Measurements from ENCODE around the gene OXSR1.
"Not testable (repeated sequence)": the region's sequence is repeated elsewhere in the genome, so short reads cannot be mapped to it uniquely, and the experiment has no call there.

The OXSR1 gene

DNA sequence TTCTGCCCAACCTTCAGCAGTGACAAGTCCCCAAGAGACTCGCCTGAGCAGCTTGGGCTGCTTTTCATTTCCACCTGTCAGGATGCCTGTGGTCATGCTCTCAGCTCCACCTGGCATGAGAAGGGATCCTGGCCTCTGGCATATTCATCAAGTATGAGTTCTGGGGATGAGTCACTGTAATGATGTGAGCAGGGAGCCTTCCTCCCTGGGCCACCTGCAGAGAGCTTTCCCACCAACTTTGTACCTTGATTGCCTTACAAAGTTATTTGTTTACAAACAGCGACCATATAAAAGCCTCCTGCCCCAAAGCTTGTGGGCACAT, 23.4 kb upstream of the OXSR1 start:
- no peak for DNase-seq (ENCODE audit: low read depth in 2 of 2)

- no peak for DNase-seq (ENCODE audit: low read depth in 2 of 2)
Observed at GRCh38 chr3:38142959-38143358, 22.4 kb upstream of the OXSR1 start.

DNA sequence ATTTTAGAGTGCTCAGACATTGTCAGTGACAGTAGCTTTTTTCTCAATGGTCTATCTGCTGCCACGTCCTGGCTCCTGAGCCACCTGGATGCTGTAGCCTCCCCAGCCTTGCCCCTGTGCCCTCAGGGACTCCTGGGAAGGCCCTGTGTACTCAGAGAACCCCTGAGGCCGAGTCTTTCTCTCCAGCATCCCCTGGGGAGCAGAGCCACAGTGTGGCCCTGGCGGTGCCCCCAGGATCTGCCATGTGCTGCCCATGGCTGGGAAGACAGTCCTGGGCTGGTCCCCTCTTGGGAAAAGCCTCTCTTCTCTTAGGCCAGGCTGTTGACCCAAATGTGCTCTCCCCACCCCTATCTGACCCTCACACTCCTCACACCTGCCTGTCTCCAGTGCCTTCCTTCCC, 21.8 kb upstream of the OXSR1 start:
- DNase-seq (ENCODE audit: low read depth in 2 of 2), result no peak

- no peak for DNase-seq (ENCODE audit: low read depth in 2 of 2)
Observed at GRCh38 chr3:38146504-38146903, 18.8 kb upstream of the OXSR1 start.

DNA sequence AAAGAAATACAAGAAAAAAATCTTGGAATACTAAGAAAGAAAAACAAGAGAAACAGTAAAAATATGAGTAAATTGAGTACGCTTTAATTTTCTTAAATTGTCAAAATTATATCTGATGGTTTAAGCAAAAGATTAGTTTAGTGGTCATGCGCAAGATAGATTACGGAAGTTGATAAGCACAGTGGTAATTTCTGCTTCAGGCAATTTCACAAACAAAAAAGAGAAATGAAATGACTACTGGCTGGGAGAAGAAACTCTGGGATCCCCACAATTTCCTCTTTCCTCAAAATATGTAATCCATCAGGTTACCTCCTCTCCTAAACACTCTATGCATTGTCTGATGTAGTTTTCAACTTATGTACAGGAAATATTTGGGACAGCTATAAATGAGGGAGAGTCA, 17.9 kb upstream of the OXSR1 start:
- no peak for DNase-seq (ENCODE audit: low read depth in 2 of 2)

DNA sequence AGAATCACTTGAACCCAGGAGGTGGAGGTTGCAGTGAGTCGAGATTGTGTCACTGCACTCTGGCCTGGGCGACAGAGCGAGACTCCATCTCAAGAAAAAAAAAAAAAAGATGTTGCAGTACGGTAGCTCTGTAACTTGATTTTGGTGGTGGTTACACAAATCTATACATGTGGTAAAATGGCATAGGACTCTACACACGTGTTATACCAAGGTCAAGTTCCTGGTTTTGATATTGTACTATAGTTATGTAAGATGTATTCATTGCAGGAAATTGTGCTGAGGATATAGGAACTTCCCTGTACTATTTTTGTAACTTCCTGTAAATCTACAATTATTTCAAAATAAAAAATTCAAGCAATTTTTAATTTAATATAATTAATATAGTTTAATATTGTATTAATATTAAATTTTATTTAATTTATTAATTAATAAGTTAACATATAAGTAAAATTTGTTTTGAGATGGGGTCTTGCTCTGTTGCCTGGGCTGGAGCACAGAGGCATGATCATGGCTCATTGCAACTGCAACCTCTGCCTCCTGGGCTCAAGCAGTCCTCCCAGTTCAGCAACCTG, 16.9 kb upstream of the OXSR1 start:
- no peak for DNase-seq (ENCODE audit: low read depth in 2 of 2)

- no peak for DNase-seq (ENCODE audit: low read depth in 2 of 2)
Observed at GRCh38 chr3:38149708-38150107, 15.6 kb upstream of the OXSR1 start.

DNA sequence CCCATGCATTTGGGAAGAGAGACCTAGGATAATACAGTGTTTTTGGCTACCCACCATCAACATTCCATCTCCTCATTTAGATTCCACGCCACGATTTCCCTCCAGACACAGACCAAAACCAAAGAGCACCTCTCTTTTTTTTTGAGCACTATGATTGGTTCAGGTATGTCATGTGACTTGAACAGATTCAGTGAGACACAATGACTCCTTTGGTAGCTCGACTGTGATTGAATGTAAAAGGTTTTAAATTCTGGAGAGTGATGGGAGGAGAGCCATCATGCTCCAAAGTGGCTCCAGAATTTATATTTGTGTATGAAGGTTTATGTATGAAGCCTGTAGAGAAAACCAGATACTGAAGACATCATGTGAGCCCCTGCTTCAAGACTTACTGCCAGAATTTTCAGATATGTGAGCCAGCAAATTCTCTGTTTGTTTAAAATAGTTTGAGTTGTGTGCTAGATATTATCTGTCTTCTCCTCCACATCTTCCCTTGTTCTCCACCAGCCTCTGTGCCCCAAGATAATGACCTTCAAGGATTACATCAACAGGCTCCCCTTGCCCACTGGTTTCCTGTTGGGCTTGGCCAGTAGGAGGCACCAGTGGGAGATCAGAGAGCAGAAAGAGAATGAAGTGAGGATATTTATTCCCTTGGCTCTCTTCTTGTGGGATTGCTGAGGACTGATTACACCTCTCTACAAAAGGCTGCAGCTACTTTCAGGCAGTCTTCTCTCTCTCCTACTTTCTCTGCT, 14.4 kb upstream of the OXSR1 start:
- no peak for DNase-seq (ENCODE audit: low read depth in 2 of 2)

GRCh38 chr3:38151667-38152265, 13.6 kb upstream of the OXSR1 start:
- DNase-seq (ENCODE audit: low read depth in 2 of 2), result no peak

DNA sequence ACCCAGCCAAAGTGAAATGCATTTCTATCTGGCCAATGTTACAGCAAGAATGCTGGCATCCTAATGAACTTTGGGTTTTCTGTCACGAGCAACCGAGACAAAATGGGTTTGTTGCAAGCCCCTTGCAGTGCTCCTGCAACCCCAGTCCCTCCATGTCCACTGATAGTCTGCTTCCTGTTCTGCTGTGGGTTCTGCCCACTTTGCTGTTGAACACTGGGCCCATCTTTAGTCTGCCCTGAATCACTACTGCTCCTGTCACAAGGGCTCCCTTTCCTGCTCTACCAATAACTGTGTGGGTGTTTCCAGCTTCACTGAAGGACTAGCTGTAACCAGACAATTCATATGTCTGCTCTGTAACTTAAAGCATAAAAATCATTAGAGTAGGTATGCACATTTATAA, 12.7 kb upstream of the OXSR1 start:
- no peak for DNase-seq (ENCODE audit: low read depth in 2 of 2)

GRCh38 chr3:38153221-38153620, 12.1 kb upstream of the OXSR1 start:
- no peak for DNase-seq (ENCODE audit: low read depth in 2 of 2)

GRCh38 chr3:38154033-38154494, 11.3 kb upstream of the OXSR1 start:
- no peak for DNase-seq (ENCODE audit: low read depth in 2 of 2)

DNA sequence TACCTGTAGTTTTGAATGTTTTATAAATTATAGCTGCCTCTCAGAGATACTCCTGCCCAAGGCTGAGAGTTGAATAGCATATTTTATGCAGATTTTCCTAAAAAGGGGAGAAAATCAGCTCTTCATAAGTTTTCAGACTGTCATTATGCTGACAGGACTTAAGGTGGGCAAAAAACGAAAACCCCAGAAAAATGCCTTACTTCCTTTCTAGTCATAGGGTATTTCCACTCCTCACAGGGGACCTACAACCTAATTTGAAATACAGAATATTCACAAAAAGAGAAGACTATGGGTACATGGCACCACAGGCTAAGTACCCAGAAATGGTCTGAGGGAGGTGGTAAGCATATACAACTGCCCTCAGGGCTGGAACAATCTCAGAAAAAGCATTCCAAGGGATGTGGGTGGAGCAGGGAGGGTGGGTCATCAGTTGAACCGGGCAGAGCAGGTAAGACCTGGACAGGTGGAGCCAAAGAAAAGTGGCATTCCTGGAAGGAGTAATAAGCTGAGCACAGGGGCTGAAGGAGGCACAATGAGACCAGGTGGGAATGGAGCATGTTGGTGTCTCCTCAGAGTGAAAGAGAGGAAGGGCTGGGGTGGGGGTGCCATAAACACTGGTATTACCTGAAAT, 10.6 kb upstream of the OXSR1 start:
- DNase-seq (ENCODE audit: low read depth in 2 of 2), result no peak

- no peak for DNase-seq (ENCODE audit: low read depth in 2 of 2)
Observed at GRCh38 chr3:38155825-38156224, 9.5 kb upstream of the OXSR1 start.

DNA sequence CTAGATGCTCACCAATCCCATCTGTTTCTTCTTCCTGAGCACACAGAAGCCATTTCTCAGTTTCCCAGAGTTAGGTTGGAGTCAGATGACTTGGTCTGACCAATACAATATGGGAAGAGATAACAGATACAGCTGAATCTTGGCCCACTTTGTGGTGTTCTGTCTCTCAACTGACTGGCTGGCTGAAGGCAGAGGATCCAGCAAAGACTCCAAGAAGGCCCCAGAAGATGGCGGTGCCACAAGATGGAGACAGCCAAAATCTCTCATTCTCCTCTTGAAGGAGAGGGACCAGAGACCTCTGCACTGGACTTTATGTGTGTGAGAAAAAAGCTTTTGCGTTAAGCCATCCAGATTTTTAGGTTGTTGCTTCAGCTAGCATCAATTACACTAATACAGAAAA, 8.2 kb upstream of the OXSR1 start:
- no peak for DNase-seq (ENCODE audit: low read depth in 2 of 2)

DNA sequence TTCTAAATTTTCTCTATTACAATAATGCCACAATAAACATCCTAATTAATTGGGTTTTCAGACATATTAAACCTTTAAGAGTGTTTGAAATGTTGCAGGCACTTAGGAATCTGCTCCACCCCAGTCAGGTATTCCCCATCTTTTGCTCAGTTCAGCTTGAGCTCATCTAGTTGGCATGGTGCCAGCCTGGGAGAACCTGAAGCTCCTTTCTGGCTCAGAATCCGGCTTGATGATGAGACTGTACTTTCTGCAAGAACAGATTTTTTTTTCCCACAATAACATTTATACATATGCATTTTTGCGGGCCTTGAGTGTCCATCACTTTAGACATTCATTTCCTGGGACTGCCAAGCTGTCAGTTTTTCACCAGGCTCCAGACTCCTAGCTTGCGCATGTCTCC, 7.7 kb upstream of the OXSR1 start:
- no peak for DNase-seq (ENCODE audit: low read depth in 2 of 2)

DNA sequence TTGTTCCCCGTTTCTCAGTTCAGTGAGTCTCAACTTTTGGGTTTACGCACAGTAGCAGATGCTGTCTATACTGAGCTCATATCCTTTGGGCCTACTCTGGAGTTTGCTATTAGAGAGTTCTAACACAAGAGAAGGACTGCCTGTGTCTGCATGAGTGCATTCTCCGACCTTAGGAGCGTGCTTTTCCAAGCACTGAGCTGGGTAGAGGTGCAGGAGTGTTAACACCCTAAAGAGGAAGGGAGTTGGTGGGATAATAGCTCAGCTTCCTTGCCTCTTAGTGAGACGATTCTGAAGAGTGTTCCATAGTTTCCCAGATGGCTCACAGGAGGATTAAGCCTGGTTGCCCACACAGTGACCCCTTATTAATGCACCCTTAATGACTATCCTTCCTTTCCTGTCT, 6.9 kb upstream of the OXSR1 start:
- no peak for DNase-seq (ENCODE audit: low read depth in 2 of 2)

GRCh38 chr3:38160704-38161103, 4.6 kb upstream of the OXSR1 start:
- DNase-seq (ENCODE audit: low read depth in 2 of 2), result not testable (repeated sequence)

DNA sequence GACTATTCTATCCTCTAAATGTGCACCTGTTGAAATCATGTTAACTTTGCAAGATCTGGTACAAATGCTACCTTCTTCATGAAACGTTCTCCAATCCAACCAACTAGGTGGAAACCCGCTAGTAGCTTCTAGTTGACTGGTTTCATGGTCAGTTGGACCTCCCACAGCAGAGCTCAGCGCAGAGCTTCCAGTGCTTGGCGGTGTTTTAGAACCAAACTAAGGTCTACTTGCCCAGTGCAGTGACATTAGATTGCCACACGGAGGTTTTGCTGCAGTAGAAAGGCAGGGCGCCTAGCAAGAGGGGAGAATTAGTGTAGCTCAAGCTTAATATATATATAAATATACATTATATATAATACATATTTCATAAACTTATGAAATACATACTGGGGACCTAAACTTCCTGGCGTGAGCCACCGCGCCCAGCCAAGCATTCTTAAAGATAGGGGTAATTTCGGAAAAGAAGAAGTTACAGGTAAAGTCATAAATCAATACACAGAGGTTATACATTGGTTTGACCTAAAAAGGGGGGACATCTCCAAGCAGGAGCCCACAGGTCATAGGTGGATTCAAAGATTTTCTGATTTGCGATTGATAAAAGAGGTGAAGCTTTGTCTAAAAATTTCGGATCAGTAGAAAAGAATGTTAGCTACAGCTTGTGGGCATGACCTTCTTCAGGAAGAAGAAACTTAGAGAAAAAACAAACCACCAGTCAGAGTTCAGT, 2.1 kb upstream of the OXSR1 start:
- DNase-seq (ENCODE audit: low read depth in 2 of 2), result no peak

DNA sequence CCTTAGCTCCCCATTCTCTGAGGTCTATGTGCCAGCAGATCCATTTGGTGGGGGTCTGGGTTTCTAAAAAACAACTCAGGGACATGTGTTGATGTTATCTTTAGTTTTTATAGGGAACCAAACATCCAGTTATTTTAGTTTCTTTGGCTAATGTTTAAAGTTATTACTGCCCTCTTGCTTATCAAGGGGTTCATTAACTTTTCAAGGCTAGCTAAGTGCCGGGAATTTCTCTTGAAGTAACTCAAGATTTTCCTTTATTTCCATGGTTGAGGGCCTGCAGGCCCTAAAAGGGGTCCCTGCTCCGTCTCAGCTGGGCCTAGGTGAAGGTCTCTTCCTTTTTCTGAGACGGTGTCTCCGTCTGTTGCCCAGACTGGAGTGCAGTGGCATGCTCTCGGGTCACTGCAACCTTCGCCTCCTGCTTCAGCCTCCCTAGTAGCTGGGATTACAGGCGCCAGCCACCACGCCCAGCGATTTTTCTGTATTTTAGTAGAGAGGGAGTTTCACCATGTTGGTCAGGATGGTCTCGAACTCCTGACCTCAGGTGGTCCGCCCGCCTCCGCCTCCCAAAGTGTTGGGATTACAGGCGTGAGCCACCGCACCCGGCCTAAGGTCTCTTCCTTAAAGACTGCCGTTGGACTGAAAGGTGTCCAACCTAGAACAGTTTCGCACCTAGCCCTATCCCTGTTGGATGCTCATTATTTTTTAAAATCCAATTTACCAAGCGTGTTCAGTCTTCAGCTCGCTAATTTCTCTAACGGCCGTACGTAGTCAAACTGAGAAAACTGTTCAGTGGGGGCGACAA, 1.3 kb upstream of the OXSR1 start:
- no peak for DNase-seq (ENCODE audit: low read depth in 2 of 2)

DNA sequence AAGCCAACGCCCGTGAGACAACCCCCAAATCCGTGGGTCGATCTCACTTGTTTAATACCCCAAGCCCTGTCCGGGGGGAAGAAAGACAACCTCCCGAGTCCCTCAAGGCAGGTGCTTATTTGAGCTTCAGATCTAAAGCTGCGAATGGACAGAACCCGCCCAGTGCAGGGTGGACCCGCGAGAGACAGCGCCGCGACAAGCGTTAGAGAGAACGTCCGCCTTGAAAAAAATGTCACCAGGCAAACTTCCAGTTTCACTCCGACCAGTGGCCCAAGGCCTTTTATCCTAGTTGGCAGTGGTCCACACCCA, 740 bp upstream of the OXSR1 start:
- no peak for DNase-seq (ENCODE audit: low read depth in 2 of 2)

All from stimulated activated CD8-positive, alpha-beta memory T cell treated with anti-CD3 and anti-CD28 coated beads, Interleukin-15, amount 100 ng/mL, for 48 hours (primary cell).